GM12892 (cell line): ENCODE data around the gene DCC.

ENCODE experiments used
- POLR2A ChIP-seq: IDR thresholded peaks from 2 replicates; pipeline ENCODE4 v1.6.1; 2011; ENCODE audit warnings: low read depth, low read length, control low read depth
- POLR2AphosphoS5 ChIP-seq: IDR thresholded peaks from 2 replicates; pipeline ENCODE4 v1.6.1; 2011; ENCODE audit warnings: low read depth, low read length, control low read depth
- TAF1 ChIP-seq: IDR thresholded peaks from 2 replicates; pipeline ENCODE4 v1.6.1; 2011; ENCODE audit warnings: low read depth, mild to moderate bottlenecking, control low read depth, low read length, borderline replicate concordance

DNA sequence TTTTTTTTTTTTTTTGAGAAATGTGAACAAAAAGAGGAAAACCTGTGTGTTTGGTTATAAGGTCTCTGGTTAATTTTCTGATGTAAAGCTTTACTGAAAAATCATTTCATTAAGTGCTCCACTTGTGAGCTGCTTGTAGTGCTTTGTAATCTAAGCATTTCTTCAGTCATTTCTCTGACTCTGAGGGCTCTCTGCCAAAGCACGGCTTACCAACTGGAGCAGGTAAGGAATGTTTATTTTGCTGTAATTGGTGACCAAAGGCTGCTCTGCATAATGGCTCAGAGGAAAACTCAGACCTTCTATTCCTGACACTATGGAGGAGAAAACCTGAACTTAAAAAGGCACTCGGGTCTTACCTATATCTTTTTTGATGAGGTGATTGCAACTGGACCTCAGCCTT lies 1035.6 kb downstream of the DCC start:
- no peak for TF ChIP-seq POLR2A
- TF ChIP-seq POLR2AphosphoS5 = no peak
- TF ChIP-seq TAF1 = no peak
